Type B pancreatic cell (in vitro differentiated cells): ENCODE data around the gene DOCK4. TPM values are rescaled to one million over a fixed set of nuclear protein-coding genes. Genes with fewer than 3 reads are reported as not detected.

Experiments used
- DNase-seq: peaks from one replicate; pipeline ENCODE4 v3.0.0; 2021; ENCODE audit warnings: mixed read lengths; ENCODE audit not compliant: unreplicated experiment; ENCODE audit errors: extremely low spot score
- H3K27ac Mint-ChIP-seq: 2 replicates; pipeline ENCODE4 v1.8.0; 2021; ENCODE audit warnings: mild to moderate bottlenecking, mixed read lengths
- H3K27me3 Mint-ChIP-seq: 2 replicates; pipeline ENCODE4 v1.8.0; 2021; ENCODE audit warnings: mixed read lengths
- H3K36me3 Mint-ChIP-seq: 2 replicates; pipeline ENCODE4 v1.8.0; 2021; ENCODE audit warnings: mixed read lengths
- H3K4me1 Mint-ChIP-seq: one replicate; pipeline ENCODE4 v1.8.0; 2021; ENCODE audit warnings: mixed read lengths; ENCODE audit not compliant: unreplicated experiment
- H3K4me3 Mint-ChIP-seq: 2 replicates; pipeline ENCODE4 v1.8.0; 2021; ENCODE audit warnings: mild to moderate bottlenecking, mixed read lengths
- H3K9me3 Mint-ChIP-seq: 2 replicates; pipeline ENCODE4 v1.8.0; 2021; ENCODE audit warnings: mixed read lengths
- CTCF ChIP-seq: fragments of 200-600 bp; sonication (generic); conservative IDR thresholded peaks from 2 replicates; pipeline ENCODE4 v1.5.0; 2021; ENCODE audit warnings: antibody characterized with exemption, mild to moderate bottlenecking
- total RNA-seq: library from RNA; stranded (reverse); gene quantifications from 2 replicates; pipeline ENCODE4 v1.2.1, GENCODE V29; 2021; ENCODE audit warnings: low replicate concordance

The DOCK4 gene
- total RNA-seq, 1 donor from 2014 or later, result 24.6 TPM

GRCh38 chr7:112023786-112024185 lies 182.4 kb downstream of the DOCK4 start:
- Mint-ChIP-seq H3K36me3 (no peaks in the 10 kb centered on the region), H3K4me3 (no peak overlapping the region), H3K4me1 (peaks cover 7% of the 10 kb centered on the region), H3K27ac (no peak overlapping the region), H3K27me3 (no peaks in the 10 kb centered on the region), H3K9me3 (peaks cover 8% of the 10 kb centered on the region)
- no peak for DNase-seq
- TF ChIP-seq CTCF, result no peak

GRCh38 chr7:112023282-112023681 lies 182.9 kb downstream of the DOCK4 start:
- Mint-ChIP-seq H3K9me3 (peaks cover 8% of the 10 kb centered on the region), H3K4me3 (no peak overlapping the region), H3K27ac (no peak overlapping the region), H3K36me3 (no peaks in the 10 kb centered on the region), H3K4me1 (peaks cover 3% of the 10 kb centered on the region), H3K27me3 (no peaks in the 10 kb centered on the region)
- no peak for DNase-seq
- no peak for TF ChIP-seq CTCF

- no peak for TF ChIP-seq CTCF
- peaks cover 3% of the 10 kb centered on the region for H3K4me1 Mint-ChIP-seq
- DNase-seq, result no peak
- no peak overlapping the region for H3K4me3 Mint-ChIP-seq
- H3K9me3 Mint-ChIP-seq, result peaks cover 8% of the 10 kb centered on the region
- H3K27me3 Mint-ChIP-seq, result no peaks in the 10 kb centered on the region
- no peaks in the 10 kb centered on the region for H3K36me3 Mint-ChIP-seq
- no peak overlapping the region for H3K27ac Mint-ChIP-seq
Measured at GRCh38 chr7:112022128-112022527, 184.1 kb downstream of the DOCK4 start.

GRCh38 chr7:112021379-112022044 lies 184.7 kb downstream of the DOCK4 start:
- no peaks in the 10 kb centered on the region for H3K27me3 Mint-ChIP-seq
- peaks cover 8% of the 10 kb centered on the region for H3K9me3 Mint-ChIP-seq
- no peaks in the 10 kb centered on the region for H3K36me3 Mint-ChIP-seq
- TF ChIP-seq CTCF, result no peak
- H3K4me3 Mint-ChIP-seq, result no peak overlapping the region
- peaks cover 3% of the 10 kb centered on the region for H3K4me1 Mint-ChIP-seq
- DNase-seq, result no peak
- no peak overlapping the region for H3K27ac Mint-ChIP-seq

GRCh38 chr7:112020800-112021199 lies 185.4 kb downstream of the DOCK4 start:
- peaks cover 3% of the 10 kb centered on the region for H3K4me1 Mint-ChIP-seq
- H3K27me3 Mint-ChIP-seq, result no peaks in the 10 kb centered on the region
- no peak overlapping the region for H3K27ac Mint-ChIP-seq
- peaks cover 6% of the 10 kb centered on the region for H3K9me3 Mint-ChIP-seq
- no peak overlapping the region for H3K4me3 Mint-ChIP-seq
- no peaks in the 10 kb centered on the region for H3K36me3 Mint-ChIP-seq
- TF ChIP-seq CTCF, result no peak
- no peak for DNase-seq

- TF ChIP-seq CTCF, result no peak
- DNase-seq, result no peak
- no peaks in the 10 kb centered on the region for H3K36me3 Mint-ChIP-seq
- H3K4me3 Mint-ChIP-seq, result no peak overlapping the region
- H3K27ac Mint-ChIP-seq, result no peak overlapping the region
- H3K27me3 Mint-ChIP-seq, result no peaks in the 10 kb centered on the region
- H3K9me3 Mint-ChIP-seq, result no peaks in the 10 kb centered on the region
- peaks cover 3% of the 10 kb centered on the region for H3K4me1 Mint-ChIP-seq
Measured at GRCh38 chr7:112019932-112020331, 186.3 kb downstream of the DOCK4 start.
